ENCODE data around the gene WASHC3. TPM values are rescaled to one million over a fixed set of nuclear protein-coding genes. Genes with fewer than 3 reads are reported as not detected.

WASHC3 gene
- polyA plus RNA-seq, 3 donors, result 26.0 to 75.8 (median 66.2) TPM

DNA sequence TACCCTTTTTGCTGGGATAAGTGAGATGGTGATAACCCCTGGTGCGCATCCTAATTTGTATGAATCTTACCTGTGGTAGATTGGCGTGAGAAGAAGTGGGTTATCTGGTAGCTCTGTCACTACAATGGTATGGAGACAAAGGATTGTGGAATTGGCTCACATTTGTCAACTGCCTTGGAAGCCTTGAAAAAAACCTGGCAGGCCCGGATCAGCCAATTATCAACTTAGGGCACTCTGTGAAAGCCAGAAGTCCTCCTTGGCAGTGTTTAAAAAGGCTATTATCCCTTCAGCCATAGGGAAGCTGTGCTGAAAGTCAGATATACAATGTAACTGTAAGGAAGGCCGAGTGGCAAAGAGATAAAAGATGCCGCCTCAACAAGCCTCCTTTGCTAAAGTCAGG, 56.5 kb downstream of the WASHC3 start:
- H3K9me3 ChIP-seq (replicated peaks in 1 of 2; ENCODE audit: control insufficient read depth in 1 of 2, insufficient read depth in 1 of 2, low read length in 2 of 2), result no peaks in the 10 kb centered on the region
- no peak overlapping the region for H3K4me3 Mint-ChIP-seq

DNA sequence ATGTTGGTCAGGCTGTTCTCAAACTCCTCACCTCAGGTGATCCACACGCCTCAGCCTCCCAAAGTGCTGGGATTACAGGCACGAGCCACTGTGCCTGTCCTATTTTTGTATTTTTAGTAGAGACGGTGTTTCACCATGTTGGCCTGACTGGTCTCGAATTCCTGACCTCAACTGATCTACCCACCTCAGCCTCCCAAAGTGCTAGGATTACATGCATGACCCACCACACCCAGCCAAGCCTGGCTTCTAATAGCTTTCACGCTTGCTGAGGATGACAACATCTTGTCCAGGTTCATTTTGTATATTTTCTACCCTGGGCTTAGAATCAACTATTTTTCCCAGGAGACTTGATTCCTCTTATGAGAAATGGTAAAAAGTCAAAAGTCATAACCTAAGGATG, 64.7 kb downstream of the WASHC3 start:
- H3K9me3 ChIP-seq (replicated peaks in 1 of 2; ENCODE audit: control insufficient read depth in 1 of 2, insufficient read depth in 1 of 2, low read length in 2 of 2), result no peaks in the 10 kb centered on the region
- peaks cover 0 to 3% (median 0%) of the 10 kb centered on the region in 3 donors for H3K27me3 Mint-ChIP-seq (ENCODE audit: low read depth in 3 of 3)
- 97% methylated on average over 4 of the region's 5 CpGs for WGBS (ENCODE audit: insufficient coverage)

More for the DNA sequence above, 56.5 kb downstream of the WASHC3 start:
- no peaks in the 10 kb centered on the region for H3K36me3 ChIP-seq (replicated peaks in 1 of 2; ENCODE audit: control insufficient read depth in 1 of 2, insufficient read depth in 2 of 2, low read length in 2 of 2)
- H3K9ac ChIP-seq (ENCODE audit: insufficient read depth, low read length, poor library complexity, severe bottlenecking), result no peak overlapping the region
- H3K4me1 ChIP-seq (ENCODE audit: control insufficient read depth in 1 of 2, insufficient read depth in 2 of 2, low read length in 2 of 2), result peaks cover 4 to 5% of the 10 kb centered on the region in 2 donors
- intact Hi-C loops (cut with micrococcal nuclease), result no loop called here
- no peak overlapping the region for H3K4me2 ChIP-seq (replicated peaks; ENCODE audit: extremely low read depth, low read length, poor library complexity, severe bottlenecking)
- Mint-ChIP-seq H3K27me3 (ENCODE audit: low read depth in 3 of 3) (peaks cover 0 to 2% (median 2%) of the 10 kb centered on the region in 3 donors), H3K36me3 (peaks cover 0 to 3% of the 10 kb centered on the region in 2 donors), H3K27ac (peak overlapping the region in 2 of 7 donors; percentile 42 to 46), H3K9me3 (peaks cover 0 to 2% (median 0%) of the 10 kb centered on the region in 7 donors), H3K4me1 (peaks cover 5% of the 10 kb centered on the region)
- H4K20me1 ChIP-seq (ENCODE audit: insufficient read depth, low read length), result no peaks in the 10 kb centered on the region
- TF ChIP-seq, protein P1, sequence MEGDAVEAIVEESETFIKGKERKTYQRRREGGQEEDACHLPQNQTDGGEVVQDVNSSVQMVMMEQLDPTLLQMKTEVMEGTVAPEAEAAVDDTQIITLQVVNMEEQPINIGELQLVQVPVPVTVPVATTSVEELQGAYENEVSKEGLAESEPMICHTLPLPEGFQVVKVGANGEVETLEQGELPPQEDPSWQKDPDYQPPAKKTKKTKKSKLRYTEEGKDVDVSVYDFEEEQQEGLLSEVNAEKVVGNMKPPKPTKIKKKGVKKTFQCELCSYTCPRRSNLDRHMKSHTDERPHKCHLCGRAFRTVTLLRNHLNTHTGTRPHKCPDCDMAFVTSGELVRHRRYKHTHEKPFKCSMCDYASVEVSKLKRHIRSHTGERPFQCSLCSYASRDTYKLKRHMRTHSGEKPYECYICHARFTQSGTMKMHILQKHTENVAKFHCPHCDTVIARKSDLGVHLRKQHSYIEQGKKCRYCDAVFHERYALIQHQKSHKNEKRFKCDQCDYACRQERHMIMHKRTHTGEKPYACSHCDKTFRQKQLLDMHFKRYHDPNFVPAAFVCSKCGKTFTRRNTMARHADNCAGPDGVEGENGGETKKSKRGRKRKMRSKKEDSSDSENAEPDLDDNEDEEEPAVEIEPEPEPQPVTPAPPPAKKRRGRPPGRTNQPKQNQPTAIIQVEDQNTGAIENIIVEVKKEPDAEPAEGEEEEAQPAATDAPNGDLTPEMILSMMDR (IDR thresholded peaks at IDR 0.05), result no peak
- H3K79me2 ChIP-seq (ENCODE audit: insufficient read depth, low read length), result no peaks in the 10 kb centered on the region
- no peak for DNase-seq
- no peaks in the 10 kb centered on the region for H3K27me3 ChIP-seq (ENCODE audit: control insufficient read depth in 2 of 2, insufficient read depth in 2 of 2, low read length in 2 of 2)
- no peak overlapping the region for H3K4me3 ChIP-seq (replicated peaks in 1 of 3; ENCODE audit: low read depth in 2 of 3, low read length in 3 of 3)
- WGBS (ENCODE audit: insufficient coverage), result 100% methylated on average over 3 of the region's 5 CpGs
- no peak overlapping the region for H3K27ac ChIP-seq (ENCODE audit: low read depth in 1 of 2, low read length in 2 of 2)
- no peak overlapping the region for H2AFZ ChIP-seq (ENCODE audit: insufficient read depth, low read depth, low read length, poor library complexity, severe bottlenecking)

More for the DNA sequence above, 64.7 kb downstream of the WASHC3 start:
- H3K4me3 Mint-ChIP-seq, result no peak overlapping the region
- Histone ChIP-seq H4K20me1 (ENCODE audit: insufficient read depth, low read length) (no peaks in the 10 kb centered on the region), H3K4me1 (ENCODE audit: control insufficient read depth in 1 of 2, insufficient read depth in 2 of 2, low read length in 2 of 2) (no peaks in the 10 kb centered on the region), H3K79me2 (ENCODE audit: insufficient read depth, low read length) (no peaks in the 10 kb centered on the region), H3K4me2 (replicated peaks; ENCODE audit: extremely low read depth, low read length, poor library complexity, severe bottlenecking) (no peak overlapping the region), H3K36me3 (replicated peaks in 1 of 2; ENCODE audit: control insufficient read depth in 1 of 2, insufficient read depth in 2 of 2, low read length in 2 of 2) (no peaks in the 10 kb centered on the region), H2AFZ (ENCODE audit: insufficient read depth, low read depth, low read length, poor library complexity, severe bottlenecking) (no peak overlapping the region), H3K27me3 (ENCODE audit: control insufficient read depth in 2 of 2, insufficient read depth in 2 of 2, low read length in 2 of 2) (no peaks in the 10 kb centered on the region), H3K9ac (ENCODE audit: insufficient read depth, low read length, poor library complexity, severe bottlenecking) (no peak overlapping the region), H3K27ac (ENCODE audit: low read depth in 1 of 2, low read length in 2 of 2) (no peak overlapping the region), H3K4me3 (replicated peaks in 1 of 3; ENCODE audit: low read depth in 2 of 3, low read length in 3 of 3) (no peak overlapping the region)
- H3K9me3 Mint-ChIP-seq, result peaks cover 0 to 3% (median 0%) of the 10 kb centered on the region in 7 donors
- peaks cover 1% of the 10 kb centered on the region for H3K4me1 Mint-ChIP-seq
- no peak overlapping the region for H3K27ac Mint-ChIP-seq
- no peaks in the 10 kb centered on the region for H3K36me3 Mint-ChIP-seq
- no peak for DNase-seq
- TF ChIP-seq, protein P1 (IDR thresholded peaks at IDR 0.05), result no peak
- intact Hi-C loops (cut with micrococcal nuclease), result no loop called here
